HCT116 (cell line): Measurements from ENCODE around the gene LMOD1. TPM values are rescaled to one million over a fixed set of nuclear protein-coding genes. Genes with fewer than 3 reads are reported as not detected.

Source experiments
- ATAC-seq: fragments of 200-7000 bp; cut with Tn5 transposase; 2 replicates; pipeline ENCODE4 v1.9.1; 2020; ENCODE audit warnings: mild to moderate bottlenecking, moderate library complexity
- BruUV-seq: library from RNA; stranded (reverse); fragments of 400-500 nt; replicated peaks from 2 replicates; lab custom pipeline; 2021; lab: Mats Ljungman, UMichigan
- CTCF ChIA-PET: fragments of 300-600 bp; sonication (Branson Sonifier 250); formaldehyde crosslinking; loops from one replicate; lab custom pipeline; 2021; ENCODE audit warnings: antibody characterized with exemption; lab: Charles Lee
- POLR2A ChIA-PET: fragments of 300-600, 350-600 bp; sonication (Branson Sonifier 250); formaldehyde crosslinking; loops from one replicate; lab custom pipeline; 2021; ENCODE audit warnings: antibody characterized with exemption; lab: Charles Lee
- RAD21 ChIA-PET, 2 experiments: fragments of 300-600 bp; sonication (Branson Sonifier 250); formaldehyde crosslinking; loops; one replicate each; lab custom pipeline; 2023; ENCODE audit warnings: low total read pairs in 2 of 2; ENCODE audit not compliant: uncharacterized antibody in 2 of 2, unreplicated experiment in 2 of 2, low non-redundant PET in 1 of 2; lab: Charles Lee
- DNase-seq: peaks from one replicate; pipeline ENCODE4 v3.0.0-alpha.2; 2010; ENCODE audit warnings: low read depth, low spot score
- H2AFZ ChIP-seq: fragments of 200-600 bp; shearing (Covaris generic), sonication (generic); 2 replicates; pipeline ENCODE4 v1.6.1; 2017; ENCODE audit warnings: low read depth, mixed run types, mixed read lengths, antibody characterized with exemption, low read length; ENCODE audit not compliant: poor library complexity, severe bottlenecking
- H3K27ac ChIP-seq: 2 replicates; pipeline ENCODE4 v1.5.1; 2012; ENCODE audit warnings: low read depth, low read length
- H3K27me3 ChIP-seq: fragments of 200-600 bp; sonication (generic); 2 replicates; pipeline ENCODE4 v1.6.1; 2016; ENCODE audit warnings: mixed run types, low read length, mixed read lengths; ENCODE audit not compliant: insufficient read depth
- H3K36me3 ChIP-seq, 2 experiments: fragments of 200-500 bp in 1 of 2; fragments of 200-600 bp in 1 of 2; sonication (Bioruptor generic) in 1 of 2; sonication (generic) in 1 of 2; 2 replicates each; pipeline versions ENCODE4 v1.5.1 to v1.6.1; 2014 to 2016; ENCODE audit warnings: low read length in 2 of 2, inconsistent platforms in 1 of 2, mixed read lengths in 1 of 2, mixed run types in 1 of 2; ENCODE audit not compliant: insufficient read depth in 2 of 2, control insufficient read depth in 1 of 2
- H3K4me1 ChIP-seq, 2 experiments: fragments of 200-600 bp in 1 of 2; sonication (generic) in 1 of 2; 2 replicates each; pipeline versions ENCODE4 v1.5.1 to v1.6.1; 2012 to 2017; ENCODE audit warnings: low read length in 2 of 2, inconsistent platforms in 1 of 2, mild to moderate bottlenecking in 1 of 2, mixed read lengths in 1 of 2, mixed run types in 1 of 2, moderate library complexity in 1 of 2; ENCODE audit not compliant: insufficient read depth in 2 of 2, control insufficient read depth in 1 of 2
- H3K4me2 ChIP-seq: fragments of 200-600 bp; sonication (generic); 2 replicates; pipeline ENCODE4 v1.6.1; 2017; ENCODE audit warnings: mixed run types, low read length, mixed read lengths
- H3K4me3 ChIP-seq, 2 experiments: fragments of 200-600 bp in 1 of 2; sonication (generic) in 1 of 2; replicated peaks in 1 of 2; 2 replicates each; pipeline ENCODE4 v1.5.1; 2011 to 2016; ENCODE audit warnings: low read length in 2 of 2, control low read depth in 1 of 2, low read depth in 1 of 2, mild to moderate bottlenecking in 1 of 2, mixed read lengths in 1 of 2, mixed run types in 1 of 2
- H3K79me2 ChIP-seq: fragments of 200-600 bp; sonication (generic); 2 replicates; pipeline ENCODE4 v1.6.1; 2017; ENCODE audit warnings: mild to moderate bottlenecking, mixed run types, low read length, moderate library complexity, mixed read lengths; ENCODE audit not compliant: insufficient read depth
- H3K9ac ChIP-seq: fragments of 200-600 bp; sonication (generic); 2 replicates; pipeline ENCODE4 v1.6.1; 2016; ENCODE audit warnings: low read length, mixed read lengths
- H3K9me2 ChIP-seq: fragments of 200-600 bp; sonication (generic), shearing (Covaris generic); 2 replicates; pipeline ENCODE4 v1.6.1; 2017; ENCODE audit warnings: mixed run types, mild to moderate bottlenecking, moderate library complexity; ENCODE audit not compliant: insufficient read depth
- H3K9me3 ChIP-seq, 2 experiments: fragments of 200-500 bp in 1 of 2; fragments of 200-600 bp in 1 of 2; sonication (Bioruptor generic) in 1 of 2; sonication (generic) in 1 of 2; 2 replicates each; pipeline ENCODE4 v1.6.1; 2014 to 2017; ENCODE audit warnings: low read length in 2 of 2, mixed read lengths in 2 of 2, inconsistent platforms in 1 of 2, low read depth in 1 of 2, mild to moderate bottlenecking in 1 of 2, mixed run types in 1 of 2, moderate library complexity in 1 of 2; ENCODE audit not compliant: control insufficient read depth in 1 of 2, insufficient read depth in 1 of 2
- H4K20me1 ChIP-seq: fragments of 200-600 bp; sonication (generic), shearing (Covaris generic); 2 replicates; pipeline ENCODE4 v1.6.1; 2017; ENCODE audit warnings: mixed run types, mild to moderate bottlenecking, moderate library complexity; ENCODE audit not compliant: insufficient read depth
- CBX3 ChIP-seq: IDR thresholded peaks from 2 replicates; pipeline ENCODE4 v1.6.1; 2012; ENCODE audit warnings: low read depth
- CEBPB ChIP-seq: IDR thresholded peaks from 2 replicates; pipeline ENCODE4 v1.6.1; 2012; ENCODE audit warnings: low read depth
- ELF1 ChIP-seq: IDR thresholded peaks from 2 replicates; pipeline ENCODE4 v1.6.1; 2012; ENCODE audit warnings: low read depth, borderline replicate concordance
- EZH2 ChIP-seq: fragments of 200-600 bp; sonication (generic); IDR thresholded peaks from 2 replicates; pipeline ENCODE4 v1.6.1; 2017; ENCODE audit warnings: antibody characterized with exemption, mixed run types
- EZH2phosphoT487 ChIP-seq: fragments of 200-600 bp; IDR thresholded peaks from 2 replicates; pipeline ENCODE4 v1.6.1; 2018; ENCODE audit warnings: antibody characterized with exemption, borderline replicate concordance
- JUND ChIP-seq: IDR thresholded peaks from 2 replicates; pipeline ENCODE4 v1.6.1; 2012
- POLR2AphosphoS5 ChIP-seq: IDR thresholded peaks from 2 replicates; pipeline ENCODE4 v1.6.1; 2011; ENCODE audit warnings: mild to moderate bottlenecking, low read depth, low read length, moderate library complexity
- RAD21 ChIP-seq: IDR thresholded peaks from 2 replicates; pipeline ENCODE4 v1.6.1; 2012; ENCODE audit warnings: low read depth, mild to moderate bottlenecking
- SRF ChIP-seq: IDR thresholded peaks from 2 replicates; pipeline ENCODE4 v1.6.1; 2012; ENCODE audit warnings: low read depth
- ZNF274 ChIP-seq: fragments of 200-500 bp; sonication (Bioruptor generic); IDR thresholded peaks from 2 replicates; pipeline ENCODE4 v1.6.1; 2014; ENCODE audit warnings: mild to moderate bottlenecking, low read depth, low read length, inconsistent platforms
- intact Hi-C: fragments of 100-400 bp; cut with micrococcal nuclease; formaldehyde crosslinking; loops from 2 replicates; pipeline ENCODE4 v1.10.0; 2022
- total RNA-seq: library from RNA; stranded (reverse); gene quantifications from one replicate; pipeline ENCODE4 v1.2.1, GENCODE V29; 2021; ENCODE audit not compliant: unreplicated experiment
- TF ChIP-seq, protein P1 (sequence below): IDR thresholded peaks from 2 replicates; pipeline ENCODE4 v1.6.1; 2011; ENCODE audit warnings: mild to moderate bottlenecking, low read length, moderate library complexity; ENCODE audit not compliant: insufficient replicate concordance; ENCODE audit errors: extremely low read depth
- TF ChIP-seq, protein P2 (sequence below), 3 experiments: fragments of 200-600 bp in 1 of 3; sonication (generic) in 1 of 3; IDR thresholded peaks in 2 of 3; conservative IDR thresholded peaks in 1 of 3; 2 replicates each; pipeline ENCODE4 v1.5.1; 2012 to 2017; ENCODE audit warnings: low read depth in 2 of 3, low read length in 2 of 3, antibody characterized with exemption in 1 of 3, borderline replicate concordance in 1 of 3, control low read depth in 1 of 3, mild to moderate bottlenecking in 1 of 3, mixed read lengths in 1 of 3, mixed run types in 1 of 3, moderate library complexity in 1 of 3; ENCODE audit not compliant: insufficient read depth in 1 of 3
- TF ChIP-seq, protein P3 (sequence below): IDR thresholded peaks from 2 replicates; pipeline ENCODE4 v1.6.1; 2012; ENCODE audit warnings: low read depth

The LMOD1 gene
- total RNA-seq, 1 experiment from 2014 or later: 0.12 TPM

DNA sequence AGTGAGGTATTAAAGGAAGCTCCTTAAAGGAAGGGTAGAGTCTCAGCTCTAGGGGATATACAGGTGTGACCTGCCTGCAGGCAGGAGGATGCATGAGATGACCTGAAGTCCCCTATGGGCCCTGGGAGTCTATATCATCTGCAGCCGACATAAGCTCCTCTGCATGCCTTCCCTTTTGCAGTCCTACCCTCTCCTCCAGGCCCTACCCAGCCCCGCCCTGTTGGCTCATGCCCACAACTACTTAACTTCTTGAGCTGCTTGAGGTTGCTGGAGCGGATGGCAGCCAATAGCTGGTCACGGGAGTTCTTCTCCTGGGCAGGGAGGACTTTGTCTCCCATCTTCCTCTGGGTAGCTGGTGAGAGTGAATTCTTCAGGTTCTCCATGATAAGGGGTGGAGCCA, 47.4 kb downstream of the LMOD1 start:
- DNase-seq (no peak), ATAC-seq (no peak)
- intact Hi-C loops: loop anchor here (5.0 kb wide), 1 partner anchor 58 kb away; the partner anchor contains the start of gene TIMM17A
- Histone ChIP-seq H3K9me2 (no peaks in the 10 kb centered on the region), H3K27me3 (no peaks in the 10 kb centered on the region), H3K9me3 (no peaks in the 10 kb centered on the region), H3K27ac (no peak overlapping the region), H3K36me3 (no peaks in the 10 kb centered on the region), H3K79me2 (no peaks in the 10 kb centered on the region), H3K4me1 (peaks cover 4 to 18% of the 10 kb centered on the region in 2 experiments; a peak in 3 of 4 replicates), H3K9ac (no peak overlapping the region), H3K4me3 (no peak overlapping the region), H3K4me2 (no peak overlapping the region), H4K20me1 (no peaks in the 10 kb centered on the region), H2AFZ (no peak overlapping the region)
- ChIA-PET CTCF (interaction anchor here (6.8 kb wide), 1 partner anchor 73 kb away, joined by 99 read pairs; no protein-coding TSS in a partner anchor), POLR2A (no interaction called here), RAD21 (no interaction called here)
- BruUV-seq: no TSS peak
- TF ChIP-seq EZH2 (no peak), EZH2phosphoT487 (no peak), CBX3 (no peak), POLR2AphosphoS5 (no peak), CEBPB (no peak), ZNF274 (no peak), RAD21 (no peak), ELF1 (no peak), SRF (no peak), JUND (no peak)
- TF ChIP-seq, protein P1, sequence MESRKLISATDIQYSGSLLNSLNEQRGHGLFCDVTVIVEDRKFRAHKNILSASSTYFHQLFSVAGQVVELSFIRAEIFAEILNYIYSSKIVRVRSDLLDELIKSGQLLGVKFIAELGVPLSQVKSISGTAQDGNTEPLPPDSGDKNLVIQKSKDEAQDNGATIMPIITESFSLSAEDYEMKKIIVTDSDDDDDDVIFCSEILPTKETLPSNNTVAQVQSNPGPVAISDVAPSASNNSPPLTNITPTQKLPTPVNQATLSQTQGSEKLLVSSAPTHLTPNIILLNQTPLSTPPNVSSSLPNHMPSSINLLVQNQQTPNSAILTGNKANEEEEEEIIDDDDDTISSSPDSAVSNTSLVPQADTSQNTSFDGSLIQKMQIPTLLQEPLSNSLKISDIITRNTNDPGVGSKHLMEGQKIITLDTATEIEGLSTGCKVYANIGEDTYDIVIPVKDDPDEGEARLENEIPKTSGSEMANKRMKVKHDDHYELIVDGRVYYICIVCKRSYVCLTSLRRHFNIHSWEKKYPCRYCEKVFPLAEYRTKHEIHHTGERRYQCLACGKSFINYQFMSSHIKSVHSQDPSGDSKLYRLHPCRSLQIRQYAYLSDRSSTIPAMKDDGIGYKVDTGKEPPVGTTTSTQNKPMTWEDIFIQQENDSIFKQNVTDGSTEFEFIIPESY: no peak
- TF ChIP-seq, protein P2, sequence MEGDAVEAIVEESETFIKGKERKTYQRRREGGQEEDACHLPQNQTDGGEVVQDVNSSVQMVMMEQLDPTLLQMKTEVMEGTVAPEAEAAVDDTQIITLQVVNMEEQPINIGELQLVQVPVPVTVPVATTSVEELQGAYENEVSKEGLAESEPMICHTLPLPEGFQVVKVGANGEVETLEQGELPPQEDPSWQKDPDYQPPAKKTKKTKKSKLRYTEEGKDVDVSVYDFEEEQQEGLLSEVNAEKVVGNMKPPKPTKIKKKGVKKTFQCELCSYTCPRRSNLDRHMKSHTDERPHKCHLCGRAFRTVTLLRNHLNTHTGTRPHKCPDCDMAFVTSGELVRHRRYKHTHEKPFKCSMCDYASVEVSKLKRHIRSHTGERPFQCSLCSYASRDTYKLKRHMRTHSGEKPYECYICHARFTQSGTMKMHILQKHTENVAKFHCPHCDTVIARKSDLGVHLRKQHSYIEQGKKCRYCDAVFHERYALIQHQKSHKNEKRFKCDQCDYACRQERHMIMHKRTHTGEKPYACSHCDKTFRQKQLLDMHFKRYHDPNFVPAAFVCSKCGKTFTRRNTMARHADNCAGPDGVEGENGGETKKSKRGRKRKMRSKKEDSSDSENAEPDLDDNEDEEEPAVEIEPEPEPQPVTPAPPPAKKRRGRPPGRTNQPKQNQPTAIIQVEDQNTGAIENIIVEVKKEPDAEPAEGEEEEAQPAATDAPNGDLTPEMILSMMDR (IDR thresholded peaks at IDR 0.05 in 2 of 3, conservative IDR thresholded peaks at IDR 0.05 in 1 of 3; ENCODE audit: borderline replicate concordance in 1 of 3, insufficient read depth in 1 of 3, low read depth in 2 of 3, low read length in 2 of 3): no peak
- TF ChIP-seq, protein P3, sequence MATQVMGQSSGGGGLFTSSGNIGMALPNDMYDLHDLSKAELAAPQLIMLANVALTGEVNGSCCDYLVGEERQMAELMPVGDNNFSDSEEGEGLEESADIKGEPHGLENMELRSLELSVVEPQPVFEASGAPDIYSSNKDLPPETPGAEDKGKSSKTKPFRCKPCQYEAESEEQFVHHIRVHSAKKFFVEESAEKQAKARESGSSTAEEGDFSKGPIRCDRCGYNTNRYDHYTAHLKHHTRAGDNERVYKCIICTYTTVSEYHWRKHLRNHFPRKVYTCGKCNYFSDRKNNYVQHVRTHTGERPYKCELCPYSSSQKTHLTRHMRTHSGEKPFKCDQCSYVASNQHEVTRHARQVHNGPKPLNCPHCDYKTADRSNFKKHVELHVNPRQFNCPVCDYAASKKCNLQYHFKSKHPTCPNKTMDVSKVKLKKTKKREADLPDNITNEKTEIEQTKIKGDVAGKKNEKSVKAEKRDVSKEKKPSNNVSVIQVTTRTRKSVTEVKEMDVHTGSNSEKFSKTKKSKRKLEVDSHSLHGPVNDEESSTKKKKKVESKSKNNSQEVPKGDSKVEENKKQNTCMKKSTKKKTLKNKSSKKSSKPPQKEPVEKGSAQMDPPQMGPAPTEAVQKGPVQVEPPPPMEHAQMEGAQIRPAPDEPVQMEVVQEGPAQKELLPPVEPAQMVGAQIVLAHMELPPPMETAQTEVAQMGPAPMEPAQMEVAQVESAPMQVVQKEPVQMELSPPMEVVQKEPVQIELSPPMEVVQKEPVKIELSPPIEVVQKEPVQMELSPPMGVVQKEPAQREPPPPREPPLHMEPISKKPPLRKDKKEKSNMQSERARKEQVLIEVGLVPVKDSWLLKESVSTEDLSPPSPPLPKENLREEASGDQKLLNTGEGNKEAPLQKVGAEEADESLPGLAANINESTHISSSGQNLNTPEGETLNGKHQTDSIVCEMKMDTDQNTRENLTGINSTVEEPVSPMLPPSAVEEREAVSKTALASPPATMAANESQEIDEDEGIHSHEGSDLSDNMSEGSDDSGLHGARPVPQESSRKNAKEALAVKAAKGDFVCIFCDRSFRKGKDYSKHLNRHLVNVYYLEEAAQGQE: no peak
